ENCODE data around the gene ATG16L1.
"Not testable (repeated sequence)": the region's sequence is repeated elsewhere in the genome, so short reads cannot be mapped to it uniquely, and the experiment has no call there.

ATG16L1 gene

GRCh38 chr2:233297076-233297475, 45.6 kb downstream of the ATG16L1 start:
- DNase-seq = no peak

- DNase-seq = no peak
Measured at GRCh38 chr2:233300401-233300800, 48.9 kb downstream of the ATG16L1 start.

- DNase-seq = no peak
Measured at GRCh38 chr2:233301248-233301647, 49.8 kb downstream of the ATG16L1 start.

GRCh38 chr2:233301811-233302210, 50.3 kb downstream of the ATG16L1 start:
- no peak for DNase-seq

- no peak for DNase-seq
Measured at GRCh38 chr2:233303252-233303651, 51.8 kb downstream of the ATG16L1 start.

GRCh38 chr2:233307565-233307964, 56.1 kb downstream of the ATG16L1 start, which contains the start of gene SAG:
SAG (plus strand) TSS chr2:233307816; CDS start chr2:233309190, 1,374 bp downstream.
- DNase-seq = no peak

GRCh38 chr2:233311241-233311926, 59.9 kb downstream of the ATG16L1 start:
- no peak for DNase-seq

GRCh38 chr2:233312874-233313273, 61.4 kb downstream of the ATG16L1 start:
- DNase-seq = no peak

GRCh38 chr2:233314180-233314925, 62.9 kb downstream of the ATG16L1 start:
- no peak for DNase-seq

- no peak for DNase-seq
Measured at GRCh38 chr2:233317196-233317943, 65.9 kb downstream of the ATG16L1 start.

- DNase-seq = no peak
Measured at GRCh38 chr2:233319256-233319655, 67.8 kb downstream of the ATG16L1 start.

- DNase-seq = no peak
Measured at GRCh38 chr2:233320470-233320869, 69.0 kb downstream of the ATG16L1 start.

GRCh38 chr2:233321166-233321565, 69.7 kb downstream of the ATG16L1 start:
- DNase-seq = no peak

- DNase-seq = no peak
Measured at GRCh38 chr2:233323851-233324250, 72.4 kb downstream of the ATG16L1 start.

GRCh38 chr2:233325256-233325655, 73.8 kb downstream of the ATG16L1 start:
- no peak for DNase-seq

- no peak for DNase-seq
Measured at GRCh38 chr2:233325814-233326213, 74.3 kb downstream of the ATG16L1 start.

- DNase-seq = no peak
Measured at GRCh38 chr2:233326500-233326899, 75.0 kb downstream of the ATG16L1 start.

GRCh38 chr2:233328922-233329321, 77.4 kb downstream of the ATG16L1 start:
- DNase-seq = no peak

GRCh38 chr2:233329489-233330135, 78.1 kb downstream of the ATG16L1 start:
- no peak for DNase-seq

GRCh38 chr2:233331536-233331935, 80.1 kb downstream of the ATG16L1 start:
- DNase-seq = peak; percentile 91

- DNase-seq = no peak
Measured at GRCh38 chr2:233332125-233332524, 80.7 kb downstream of the ATG16L1 start.

GRCh38 chr2:233334915-233335314, 83.4 kb downstream of the ATG16L1 start:
- no peak for DNase-seq

- DNase-seq = not testable (repeated sequence)
Measured at GRCh38 chr2:233336091-233336490, 84.6 kb downstream of the ATG16L1 start.
